Endometrial microvascular endothelial cells (primary cell): ENCODE results near the gene XRCC1. TPM values are rescaled to one million over a fixed set of nuclear protein-coding genes. Genes with fewer than 3 reads are reported as not detected.
"Not testable (repeated sequence)": the region's sequence is repeated elsewhere in the genome, so short reads cannot be mapped to it uniquely, and the experiment has no call there.

Experiments used
- in situ Hi-C: cut with HindIII; loops from 2 replicates; pipeline ENCODE4 v1.10.0; 2017; ENCODE audit warnings: low sequenced_read_pairs, low pct_unique_long_range_greater_than_20kb; ENCODE audit errors: inconsistent ontology term
- total RNA-seq: library from RNA; depleted of rRNA; stranded (reverse); fragments of >200 nt; gene quantifications from one replicate; pipeline ENCODE4 v1.2.3, GENCODE V29; 2015; ENCODE audit errors: inconsistent ontology term

XRCC1 gene
- total RNA-seq, 1 donor from 2014 or later: 51.9 TPM

DNA sequence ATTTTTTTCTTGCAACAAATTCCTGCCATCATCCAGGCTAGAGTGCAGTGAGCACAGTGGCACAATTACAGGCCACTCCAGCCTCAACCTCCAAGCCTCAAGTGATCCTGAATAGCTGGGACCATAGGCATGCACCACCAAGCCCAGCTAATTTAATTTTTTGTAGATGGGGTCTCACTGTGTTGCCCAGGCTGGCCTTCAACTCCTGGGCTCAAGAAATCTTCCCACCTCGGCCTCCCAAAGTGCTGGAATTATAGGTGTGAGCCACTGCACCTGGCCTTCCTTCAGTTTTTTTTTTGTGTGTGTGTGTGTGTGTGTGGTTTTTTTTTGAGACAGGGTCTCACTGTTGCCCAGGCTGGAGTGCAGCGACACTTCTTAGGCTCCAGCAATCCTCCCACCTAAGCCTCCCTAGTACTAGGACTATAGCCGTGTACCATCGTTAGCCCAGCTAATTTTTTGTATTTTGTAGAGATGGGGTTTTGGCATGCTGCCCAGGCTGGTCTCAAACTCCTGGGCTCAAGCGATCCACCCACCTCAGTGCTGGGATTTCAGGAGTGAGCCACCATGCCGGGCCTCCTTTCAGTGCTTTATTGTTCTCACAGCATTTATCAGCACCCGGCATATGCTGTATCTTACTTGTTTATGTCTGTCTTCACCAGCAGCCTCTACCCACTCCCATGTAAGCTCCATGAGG lies 30.7 kb upstream of the XRCC1 start:
- in situ Hi-C loops: no loop called here

DNA sequence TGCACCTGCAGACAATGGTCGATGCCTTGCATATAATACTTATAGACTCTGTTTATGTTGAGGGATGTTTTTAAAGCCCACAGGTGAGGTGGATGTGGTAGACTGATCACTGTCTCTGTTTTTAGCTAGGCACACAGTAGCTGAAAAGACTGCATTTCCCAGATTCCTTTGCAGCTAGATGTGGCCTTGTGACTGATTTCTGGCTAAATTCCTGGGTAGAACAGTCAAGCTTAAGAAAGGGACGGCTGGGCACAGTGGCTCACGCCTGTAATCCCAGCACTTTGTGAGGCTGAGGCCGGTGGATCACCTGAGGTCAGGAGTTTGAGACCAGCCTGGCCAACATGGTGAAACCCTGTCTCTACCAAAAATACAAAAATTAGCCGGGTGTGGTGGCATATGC lies 25.0 kb upstream of the XRCC1 start:
- in situ Hi-C loops: not testable (repeated sequence)

DNA sequence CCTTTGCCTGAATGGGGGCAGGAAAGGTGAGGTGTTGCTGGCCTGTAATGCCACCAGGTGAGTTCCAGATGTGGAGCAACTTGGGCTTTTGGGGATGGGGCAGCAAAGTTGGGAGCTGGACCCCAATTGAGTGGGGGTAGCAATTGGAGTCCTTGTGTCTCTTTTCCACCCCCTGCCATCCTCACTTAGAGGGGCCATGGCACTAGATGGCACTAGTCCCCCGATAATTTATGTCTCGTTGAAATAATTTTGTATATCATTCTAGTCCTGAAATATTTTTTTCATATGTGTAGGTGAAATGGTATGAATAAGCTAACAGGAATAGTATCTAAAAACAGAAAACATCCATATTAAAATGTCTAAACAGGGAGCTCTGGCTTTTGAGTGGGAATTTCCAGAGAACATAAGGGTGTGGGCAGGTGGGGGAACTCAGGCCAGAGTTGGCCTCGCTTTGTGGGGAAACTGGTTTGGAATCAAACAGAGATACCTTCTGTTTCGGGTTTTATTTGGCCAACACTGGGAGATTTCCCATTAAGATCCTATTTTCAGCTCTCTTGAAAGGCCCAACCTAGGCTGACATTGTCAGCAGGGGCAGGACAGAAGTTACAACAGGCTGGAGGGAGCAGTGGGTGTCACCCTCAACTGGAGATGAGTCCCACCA lies 24.4 kb upstream of the XRCC1 start:
- in situ Hi-C loops: no loop called here

DNA sequence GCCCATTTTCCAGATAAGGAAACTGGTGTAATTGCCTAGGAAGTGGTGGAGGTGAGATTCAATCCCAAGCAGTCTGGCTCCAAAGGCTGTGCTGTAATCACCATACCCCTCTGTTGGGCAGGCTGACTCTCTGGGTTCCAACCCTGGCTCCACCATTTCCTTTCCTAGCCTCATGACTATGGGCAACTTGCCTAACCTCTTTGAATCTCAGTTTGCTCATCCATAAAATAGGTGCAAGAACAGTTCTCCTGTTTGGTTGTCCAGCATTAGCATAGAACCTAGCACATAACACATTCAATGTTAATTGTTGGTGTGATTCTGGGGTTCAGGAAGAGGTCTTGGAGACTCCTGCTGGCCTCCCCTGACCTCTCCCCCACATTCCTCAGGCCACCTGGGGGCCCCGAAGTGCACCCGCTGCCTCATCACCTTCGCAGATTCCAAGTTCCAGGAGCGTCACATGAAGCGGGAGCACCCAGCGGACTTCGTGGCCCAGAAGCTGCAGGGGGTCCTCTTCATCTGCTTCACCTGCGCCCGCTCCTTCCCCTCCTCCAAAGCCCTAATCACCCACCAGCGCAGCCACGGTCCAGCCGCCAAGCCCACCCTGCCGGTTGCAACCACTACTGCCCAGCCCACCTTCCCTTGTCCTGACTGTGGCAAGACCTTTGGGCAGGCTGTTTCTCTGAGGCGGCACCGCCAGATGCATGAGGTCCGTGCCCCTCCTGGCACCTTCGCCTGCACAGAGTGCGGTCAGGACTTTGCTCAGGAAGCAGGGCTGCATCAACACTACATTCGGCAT lies 23.3 kb upstream of the XRCC1 start:
- in situ Hi-C loops: no loop called here

- in situ Hi-C loops: no loop called here
These were observed 22.5 kb upstream of the XRCC1 start for GRCh38 chr19:43597876-43598275.

DNA sequence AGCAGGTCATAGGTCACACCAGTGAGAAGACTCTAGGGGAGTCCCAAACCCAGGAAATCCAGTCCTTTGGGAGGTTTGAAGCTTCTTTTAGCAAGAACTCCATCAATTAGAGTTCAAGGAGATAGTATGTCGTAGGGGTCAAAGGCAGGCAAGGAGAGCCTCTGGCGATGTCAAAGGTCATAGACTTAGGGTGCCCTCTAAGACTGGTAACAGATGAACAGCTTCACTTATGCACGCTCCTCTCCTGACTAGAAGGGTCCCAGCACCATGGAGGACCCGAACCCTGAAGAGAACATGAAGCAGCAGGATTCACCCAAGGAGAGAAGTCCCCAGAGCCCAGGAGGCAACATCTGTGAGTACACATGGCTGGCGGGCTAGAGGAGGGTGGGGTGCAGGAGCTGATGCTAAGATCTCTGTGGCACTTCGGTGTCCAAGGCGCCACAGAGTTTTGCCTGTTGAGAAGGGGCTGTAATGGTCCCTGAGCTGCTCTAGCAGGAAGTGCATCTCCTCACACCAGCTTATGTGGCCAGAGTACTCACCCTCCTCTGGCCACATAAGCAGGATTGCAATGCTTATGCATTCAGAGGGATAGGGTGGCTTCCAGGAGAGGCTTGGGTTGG lies 21.6 kb upstream of the XRCC1 start:
- in situ Hi-C loops: no loop called here

DNA sequence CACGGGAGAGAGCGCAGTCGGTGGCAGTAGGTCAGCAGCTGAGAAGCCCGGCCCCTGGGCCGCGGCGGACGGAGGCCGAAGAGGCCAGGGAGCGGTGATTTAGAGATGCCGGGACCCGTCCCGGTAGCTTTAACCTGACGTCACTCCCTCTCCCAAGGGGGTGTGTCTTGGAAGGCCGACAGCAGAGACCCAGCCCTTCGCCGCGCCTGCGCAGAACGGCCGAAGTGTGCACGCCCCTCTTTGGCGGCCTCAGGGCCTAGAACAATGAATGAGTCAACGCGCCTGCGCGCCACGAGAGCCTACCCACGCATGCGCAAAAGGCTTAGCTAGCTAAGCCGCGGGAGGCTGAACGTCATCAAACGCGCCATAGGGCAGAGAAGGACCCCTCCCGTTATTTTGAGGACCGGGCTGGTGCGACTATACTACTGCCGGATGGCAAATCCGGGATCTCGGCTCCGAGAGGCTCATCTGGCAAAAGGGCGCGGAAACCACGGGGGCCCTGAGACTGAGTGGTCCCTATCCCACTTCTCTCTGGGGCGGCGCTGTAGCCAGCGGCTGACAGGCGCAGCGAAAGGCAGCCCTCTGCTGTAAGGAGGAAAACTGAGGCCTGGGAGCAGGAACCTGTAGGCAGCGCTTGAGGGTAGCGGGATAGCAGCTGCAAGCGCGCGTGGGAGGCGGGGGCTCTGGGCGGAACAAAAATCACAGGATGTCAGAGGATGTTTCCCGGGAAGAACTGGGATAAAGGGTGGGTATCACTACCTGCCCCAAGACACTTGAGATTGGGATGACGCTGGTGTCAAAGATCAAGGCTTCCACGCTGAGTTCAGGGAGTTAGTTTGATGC lies 20.9 kb upstream of the XRCC1 start, which contains the start of the genes IRGQ and ZNF576:
TSS of gene IRGQ (minus strand) at position 136 of the 843 bp plus-strand sequence. CDS start 796 bp downstream, outside the sequence.
TSS of gene ZNF576 (plus strand) at position 597 of the 843 bp plus-strand sequence. CDS start 514 bp downstream, outside the sequence.
- in situ Hi-C loops: no loop called here

DNA sequence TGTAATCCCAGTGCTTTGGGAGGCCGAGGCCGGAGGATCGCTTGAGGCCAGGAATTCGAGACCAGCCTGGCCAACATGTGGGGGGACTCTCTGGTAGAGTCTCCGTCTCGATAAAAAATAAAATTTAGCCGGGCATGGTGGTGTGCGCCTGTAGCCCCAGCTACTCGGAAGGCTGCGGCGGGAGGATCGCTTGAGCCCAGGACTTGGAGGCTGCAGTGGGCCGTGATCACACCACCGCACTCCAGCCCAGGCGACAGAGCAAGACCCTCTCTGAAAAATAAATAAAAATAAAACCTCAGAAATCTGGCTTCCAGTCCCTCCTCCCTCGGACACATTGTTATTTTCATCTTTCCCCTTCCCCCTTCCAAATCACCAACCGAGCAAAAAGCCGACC lies 20.3 kb upstream of the XRCC1 start:
- in situ Hi-C loops: no loop called here

- in situ Hi-C loops: no loop called here
These were observed 19.6 kb upstream of the XRCC1 start for GRCh38 chr19:43594710-43595604.

DNA sequence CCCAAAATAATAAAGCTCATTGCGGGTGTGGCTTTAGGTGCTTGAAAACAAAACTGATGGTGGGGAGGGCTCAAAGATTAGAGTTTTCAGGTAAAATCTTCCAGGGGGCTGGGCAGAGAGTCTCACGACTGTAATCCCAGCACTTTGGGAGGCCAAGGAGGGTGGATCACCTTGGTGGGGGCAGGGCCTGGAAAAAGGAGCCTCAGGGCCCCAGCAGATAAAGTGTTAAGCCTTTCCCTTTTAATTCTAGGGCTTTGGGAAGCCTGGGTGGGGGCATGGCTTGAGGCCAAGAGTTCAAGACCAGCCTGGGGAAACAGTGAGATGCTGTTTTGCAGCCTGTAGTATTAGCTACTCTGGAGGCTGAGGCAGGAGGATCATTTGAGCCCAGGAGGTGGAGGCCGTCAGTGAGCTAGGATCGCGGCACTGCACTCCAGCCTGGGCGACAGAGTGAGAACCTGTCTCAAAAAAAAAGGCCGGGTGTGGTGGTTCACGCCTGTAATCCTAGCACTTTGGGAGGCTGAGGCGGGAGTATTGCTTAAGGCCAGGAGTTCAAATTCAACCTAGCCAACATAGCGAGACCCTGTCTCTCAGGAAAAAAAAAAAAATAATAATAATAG lies 18.9 kb upstream of the XRCC1 start:
- in situ Hi-C loops: no loop called here

DNA sequence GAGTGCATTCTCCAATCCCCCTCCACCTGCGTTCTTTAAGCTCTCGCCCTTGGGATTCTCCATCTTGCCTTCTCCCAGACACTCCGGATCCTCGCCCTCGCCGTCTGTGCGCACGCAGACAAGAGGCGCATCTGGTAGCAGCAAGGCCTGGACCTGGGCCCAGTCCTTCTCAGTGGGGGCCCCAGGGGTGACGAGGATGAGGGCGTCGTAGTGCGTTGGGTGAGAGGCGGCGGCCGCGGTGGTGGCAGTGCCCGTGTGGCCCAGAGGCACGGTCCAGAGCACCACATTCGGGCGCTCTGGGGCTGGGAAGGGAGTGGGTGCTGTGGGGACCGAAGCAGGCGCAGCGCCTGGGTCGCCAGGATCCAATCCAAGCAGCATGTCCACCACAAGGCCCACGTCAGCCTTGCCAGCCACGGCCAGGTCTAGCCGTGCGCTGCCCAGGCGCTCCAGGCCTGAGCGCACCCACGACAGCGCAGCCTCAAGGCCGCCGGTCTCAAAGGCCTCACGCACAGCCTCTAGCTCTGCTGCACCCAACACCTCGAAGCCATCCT lies 17.5 kb upstream of the XRCC1 start:
- in situ Hi-C loops: no loop called here

DNA sequence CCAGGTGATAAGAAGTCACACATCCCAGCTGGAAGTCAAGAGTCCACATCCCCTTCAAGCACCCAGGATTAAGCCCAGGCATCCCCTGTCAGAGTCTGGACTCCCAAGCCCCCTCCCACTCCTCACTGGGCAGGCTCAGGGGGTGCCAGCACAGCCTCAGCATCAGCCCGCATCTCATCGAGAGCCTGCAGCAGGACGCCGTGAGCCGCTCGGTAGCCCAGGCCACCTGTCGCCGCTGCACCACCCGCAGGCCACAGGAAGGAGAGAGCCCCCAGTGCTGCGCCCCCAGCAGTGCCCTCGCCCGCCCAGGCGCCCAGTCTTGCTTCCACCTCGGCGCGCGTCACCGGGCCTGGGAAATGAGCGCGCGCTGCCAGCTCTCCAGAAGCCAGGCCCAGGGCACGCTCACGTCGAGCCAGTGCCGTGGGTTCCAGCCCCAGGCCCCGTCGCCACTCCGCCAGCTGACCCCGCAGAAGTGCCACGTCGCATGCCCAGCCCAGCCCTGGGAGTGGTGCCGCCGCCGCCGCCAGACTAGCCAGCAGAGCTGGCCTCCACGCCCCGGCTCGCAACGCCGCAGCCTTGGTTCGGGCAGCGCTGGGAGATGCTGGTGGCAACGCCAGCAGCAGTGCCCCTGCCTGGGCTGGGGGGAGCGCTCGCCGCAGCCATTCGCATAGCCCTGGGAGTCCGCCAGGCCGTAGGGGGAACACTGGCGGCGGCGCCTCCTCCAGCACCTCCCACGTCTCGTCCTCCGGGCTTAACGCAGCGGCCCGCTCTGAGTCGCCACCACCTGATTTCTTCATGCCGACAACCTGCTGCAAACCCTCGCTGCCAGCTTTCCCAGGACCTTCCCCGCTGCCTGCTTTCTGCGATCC lies 16.8 kb upstream of the XRCC1 start:
- in situ Hi-C loops: no loop called here

DNA sequence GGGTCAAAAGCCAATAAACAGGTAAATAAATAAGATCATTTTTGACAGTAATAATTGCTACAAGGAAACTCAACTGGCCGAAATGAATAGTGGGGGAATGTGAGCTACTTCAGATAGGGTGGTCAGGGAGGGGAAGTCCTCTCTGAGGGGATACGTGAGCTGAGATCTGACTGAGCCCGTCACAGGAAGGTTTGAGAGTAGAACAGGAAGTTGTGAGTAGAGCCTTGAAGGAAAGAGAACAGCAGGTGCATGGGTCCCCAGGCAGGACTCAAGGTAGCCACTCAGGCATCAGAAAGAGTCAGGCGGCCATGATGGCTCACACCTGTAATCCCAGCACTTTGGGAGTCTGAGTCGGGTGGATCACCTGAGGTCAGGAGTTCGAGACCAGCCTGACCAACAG lies 14.4 kb upstream of the XRCC1 start:
- in situ Hi-C loops: no loop called here

DNA sequence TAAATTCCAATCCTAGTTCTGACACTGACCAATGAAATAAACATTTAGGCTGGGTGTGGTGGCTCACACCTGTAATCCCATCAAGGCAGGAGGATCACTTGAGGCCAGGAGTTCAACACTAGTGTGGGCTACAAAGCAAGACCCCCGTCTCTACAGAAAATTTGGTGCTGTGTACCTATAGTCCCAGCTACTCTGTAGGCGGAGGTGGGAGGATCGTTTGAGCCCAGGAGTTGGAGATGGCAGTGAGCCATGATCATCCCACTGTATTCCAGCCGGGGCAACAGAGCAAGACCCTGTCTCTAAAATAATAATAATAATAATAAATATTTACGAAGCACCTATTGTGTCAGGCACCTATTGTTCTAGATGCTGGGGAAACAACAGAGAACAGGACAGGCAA lies 13.9 kb upstream of the XRCC1 start:
- in situ Hi-C loops: no loop called here

DNA sequence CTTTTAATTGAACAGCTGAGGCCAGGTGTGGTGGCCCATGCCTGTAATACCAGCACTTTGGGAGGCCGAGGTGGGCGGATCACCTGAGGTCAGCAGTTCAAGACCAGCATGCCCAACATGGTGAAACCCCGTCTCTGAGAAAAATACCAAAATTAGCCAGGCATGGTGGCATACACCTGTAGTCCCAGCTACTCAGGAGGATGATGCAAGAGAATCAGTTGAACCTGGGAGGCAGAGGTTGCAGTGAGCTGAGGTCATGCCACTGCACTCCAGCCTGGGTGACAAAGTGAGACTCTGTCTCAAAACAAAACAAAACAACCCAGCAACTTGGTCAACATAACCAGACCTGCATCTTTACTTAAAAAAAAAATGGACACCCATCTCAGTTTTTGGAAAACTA lies 11.7 kb upstream of the XRCC1 start:
- in situ Hi-C loops: not testable (repeated sequence)

- in situ Hi-C loops: no loop called here
These were observed 11.0 kb upstream of the XRCC1 start for GRCh38 chr19:43586346-43586745.
